HuH-7.5 (cell line): ENCODE data around the gene SPIRE1.
"Not testable (repeated sequence)": the region's sequence is repeated elsewhere in the genome, so short reads cannot be mapped to it uniquely, and the experiment has no call there.

Source experiments
- DNase-seq: peaks from one replicate; pipeline ENCODE4 v3.0.0; 2011; ENCODE audit warnings: low spot score

Gene SPIRE1

DNA sequence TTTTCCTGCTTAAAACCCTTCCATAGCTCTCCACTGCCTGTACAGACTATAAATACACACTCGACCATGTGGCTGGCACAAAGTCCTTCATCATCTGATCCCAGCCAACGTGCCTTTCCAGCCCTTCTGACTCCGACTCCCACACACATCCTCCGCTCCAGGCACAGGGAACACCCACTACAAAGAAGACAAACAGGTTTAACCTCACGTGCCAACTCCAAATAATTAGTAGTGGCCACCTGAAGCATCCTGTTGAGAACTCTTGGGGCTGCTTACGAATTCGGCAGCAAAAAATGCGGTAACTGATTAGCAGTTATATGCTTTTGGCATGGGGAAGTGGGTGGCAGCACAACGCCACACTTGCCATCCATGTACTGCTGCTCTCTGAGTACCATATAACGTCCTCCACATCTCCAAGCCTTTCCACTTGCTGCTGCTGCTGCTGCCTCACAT is 12.1 kb downstream of the SPIRE1 start:
- no peak for DNase-seq

DNA sequence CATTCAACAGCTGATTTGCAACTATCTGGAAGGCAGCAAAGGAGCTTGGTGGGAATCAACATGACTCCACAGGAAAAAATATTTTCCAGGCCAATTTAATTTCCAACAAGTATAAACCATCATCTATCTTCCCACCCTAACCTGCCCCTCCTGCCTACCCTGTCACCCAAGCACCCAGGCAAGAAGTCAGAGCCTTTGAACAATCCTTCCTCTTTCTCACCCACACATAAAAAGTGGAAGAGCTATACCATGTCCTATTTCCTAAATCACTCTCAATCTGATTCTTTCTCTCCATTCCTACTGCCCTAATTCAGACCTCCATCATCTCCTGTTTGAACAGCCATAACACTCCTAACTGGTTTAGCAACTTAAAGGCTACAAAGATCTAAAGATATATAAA is 12.7 kb downstream of the SPIRE1 start:
- DNase-seq, result no peak

DNA sequence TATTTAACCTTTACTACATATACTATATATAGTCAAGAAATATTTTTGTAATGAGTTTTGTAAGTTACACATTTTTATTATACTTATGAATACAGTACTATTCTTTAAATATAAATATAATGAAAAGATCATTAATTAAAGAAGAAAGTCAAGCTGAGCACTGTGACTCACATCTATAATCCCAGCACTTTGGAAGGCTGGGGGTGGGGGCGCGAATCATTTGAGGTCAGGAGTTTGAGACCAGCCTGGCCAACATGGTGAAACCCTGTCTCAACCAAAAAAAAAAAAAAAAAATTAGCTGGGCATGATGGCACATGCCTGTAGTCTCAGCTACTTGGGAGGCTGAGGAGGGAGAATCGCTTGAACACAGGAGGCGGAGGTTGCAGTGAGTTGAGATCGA is 14.2 kb downstream of the SPIRE1 start:
- not testable (repeated sequence) for DNase-seq

DNA sequence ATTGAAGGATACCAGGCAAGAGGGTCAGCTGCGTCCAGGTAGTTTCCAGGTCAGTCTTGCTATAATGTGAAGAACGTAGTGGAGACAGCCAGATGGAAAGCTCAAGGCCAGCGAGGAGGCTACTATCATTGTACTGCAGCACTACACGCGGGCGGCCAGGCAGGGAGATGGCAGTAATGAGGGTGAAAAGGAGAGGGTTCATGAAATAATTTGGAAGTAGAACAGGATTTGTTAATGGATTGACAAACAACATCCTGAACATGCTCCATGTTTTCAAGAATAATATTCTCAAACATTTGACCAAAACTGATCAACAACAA is 17.1 kb downstream of the SPIRE1 start:
- no peak for DNase-seq

DNA sequence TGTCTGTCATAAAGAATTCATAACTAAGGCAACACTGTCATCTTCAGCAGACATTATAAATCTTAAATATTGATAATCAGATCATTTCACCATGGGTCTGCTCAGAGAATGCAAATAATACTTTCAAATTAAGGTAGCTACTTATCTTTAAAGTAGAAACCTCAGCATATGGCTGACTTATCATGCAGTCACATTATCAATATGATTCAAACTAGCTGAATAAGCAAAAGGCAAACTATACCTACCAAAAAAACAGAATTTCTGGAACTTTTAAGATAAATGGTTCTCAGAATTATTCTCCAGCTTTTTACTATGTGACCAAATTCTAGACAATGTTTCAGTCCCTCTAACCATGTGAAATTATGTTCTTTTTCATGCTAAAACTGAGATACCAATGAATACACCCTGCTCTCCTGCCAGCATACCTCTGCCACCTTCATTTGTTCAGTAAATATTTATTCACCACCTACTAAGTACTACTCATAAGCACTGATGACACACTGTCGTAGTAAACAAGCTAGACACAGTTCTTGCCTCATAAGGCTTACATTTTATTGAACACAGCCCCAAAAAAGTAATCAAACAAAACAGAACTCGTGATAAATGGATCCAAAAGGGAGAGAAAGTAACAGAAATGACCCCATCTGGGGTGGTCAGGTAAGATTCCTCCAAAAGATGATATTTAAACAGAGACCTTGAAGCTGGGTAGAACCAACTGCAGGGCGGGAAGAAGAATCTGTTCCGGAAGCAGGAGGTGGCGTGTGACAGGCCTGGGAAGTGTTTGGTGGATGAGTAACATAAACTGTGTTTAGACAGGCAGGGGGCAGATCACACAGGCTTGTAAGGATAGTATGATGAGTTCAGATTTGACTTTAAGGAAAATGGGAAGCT is 17.7 kb downstream of the SPIRE1 start:
- peak; percentile 46 for DNase-seq

DNA sequence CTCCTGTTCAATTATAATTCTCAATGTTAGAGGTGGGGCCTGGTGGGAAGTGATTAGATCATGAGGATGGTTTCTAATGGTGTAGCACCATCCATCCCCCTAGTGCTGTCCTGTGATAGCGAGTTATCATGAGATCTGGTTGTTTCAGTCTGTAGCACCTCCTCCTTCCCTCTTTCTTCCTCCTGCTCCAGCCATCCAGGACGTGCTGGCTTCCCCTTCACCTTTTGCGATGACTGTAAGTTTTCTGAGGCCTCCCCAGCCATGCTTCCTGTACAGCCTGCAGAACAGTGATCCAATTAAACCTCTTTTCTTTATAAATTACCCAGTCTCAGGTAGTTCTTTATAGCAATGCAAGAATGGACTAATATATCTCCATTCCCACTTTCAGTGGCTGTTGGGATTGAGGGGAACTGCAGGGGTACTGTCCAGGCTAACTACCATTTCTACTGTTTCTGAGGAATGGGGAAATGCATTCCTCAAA is 19.2 kb downstream of the SPIRE1 start:
- DNase-seq, result no peak

DNA sequence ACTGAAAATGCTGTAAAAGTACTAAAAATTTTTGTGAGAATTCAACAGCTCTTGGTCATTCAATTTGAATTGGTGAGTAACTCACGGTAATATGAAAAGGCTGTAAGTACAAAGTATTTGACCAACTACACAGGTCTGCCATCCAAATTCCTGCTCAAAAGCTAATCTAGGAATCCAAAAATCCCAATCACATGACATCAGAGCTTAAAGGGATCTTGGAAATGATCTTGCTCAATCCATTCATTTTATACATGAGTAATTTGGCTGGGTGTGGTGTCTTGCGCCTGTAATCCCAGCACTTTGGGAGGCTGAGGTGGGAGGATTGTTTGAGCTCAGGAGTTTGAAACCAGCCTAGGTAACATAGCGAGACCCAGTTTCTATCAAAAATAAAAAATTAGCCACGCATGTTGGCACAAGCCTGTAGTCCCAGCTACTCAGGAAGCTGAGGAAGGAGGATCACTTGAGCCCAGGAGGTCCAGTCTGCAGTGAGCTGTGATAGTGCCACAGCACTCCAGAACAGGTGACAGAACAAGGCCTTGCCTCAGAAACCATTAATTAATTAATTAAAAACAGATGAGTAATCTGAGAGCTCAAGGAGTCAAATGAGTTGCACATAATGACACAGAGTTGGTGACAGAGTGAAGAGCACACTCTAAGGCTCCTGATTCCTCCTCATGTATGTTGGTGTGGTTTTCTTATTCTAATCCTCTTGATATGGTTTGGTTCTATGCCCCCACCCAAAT is 19.8 kb downstream of the SPIRE1 start:
- DNase-seq, result no peak

DNA sequence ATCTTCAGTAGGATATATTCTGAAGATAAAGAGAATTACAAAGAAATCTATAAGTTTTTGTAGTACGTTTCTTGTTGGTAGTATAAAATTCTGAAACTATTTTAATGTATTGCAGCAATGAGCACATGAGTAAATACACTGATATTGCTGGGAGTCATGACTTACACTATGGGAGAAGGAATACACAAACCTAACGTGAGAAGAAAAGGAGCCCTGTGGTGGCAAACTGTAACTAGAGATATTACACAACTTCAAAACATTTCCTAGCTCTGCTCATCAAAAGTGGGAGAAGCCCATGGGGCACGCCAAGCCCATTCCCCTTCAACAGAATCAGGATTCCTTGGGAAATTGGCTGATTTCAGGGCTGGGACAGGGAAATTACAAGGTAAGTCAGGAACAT is 20.5 kb downstream of the SPIRE1 start:
- no peak for DNase-seq

DNA sequence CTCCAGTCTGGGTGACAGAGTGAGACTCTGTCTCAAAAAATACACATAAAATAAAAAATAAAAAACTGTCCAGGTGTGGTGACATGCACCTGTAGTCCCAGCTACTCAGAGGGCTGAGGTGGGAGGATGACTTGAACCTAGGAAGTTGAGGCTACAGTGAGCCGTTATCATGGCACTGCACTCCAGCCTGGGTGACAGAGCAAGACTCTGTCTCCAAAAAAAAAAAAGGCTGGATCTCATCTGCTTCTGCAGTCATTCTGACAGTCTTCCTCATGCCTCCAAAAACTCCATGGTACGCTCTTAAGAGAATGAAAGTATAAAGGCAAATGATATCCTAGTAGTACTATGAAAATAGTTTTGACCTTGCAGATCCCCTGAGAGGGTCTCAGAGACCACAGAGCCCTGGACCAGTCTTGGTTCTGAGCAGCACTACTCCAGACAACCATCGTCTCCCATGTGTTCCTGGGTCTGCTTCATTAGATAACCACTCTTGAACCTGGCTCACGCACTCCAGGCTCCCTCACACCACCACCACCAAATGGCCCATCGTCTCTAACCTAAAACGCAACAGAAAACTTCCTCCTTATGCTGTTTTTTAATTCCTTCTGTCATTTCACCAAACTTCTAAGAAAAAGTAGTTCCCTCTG is 26.0 kb downstream of the SPIRE1 start:
- DNase-seq, result no peak

DNA sequence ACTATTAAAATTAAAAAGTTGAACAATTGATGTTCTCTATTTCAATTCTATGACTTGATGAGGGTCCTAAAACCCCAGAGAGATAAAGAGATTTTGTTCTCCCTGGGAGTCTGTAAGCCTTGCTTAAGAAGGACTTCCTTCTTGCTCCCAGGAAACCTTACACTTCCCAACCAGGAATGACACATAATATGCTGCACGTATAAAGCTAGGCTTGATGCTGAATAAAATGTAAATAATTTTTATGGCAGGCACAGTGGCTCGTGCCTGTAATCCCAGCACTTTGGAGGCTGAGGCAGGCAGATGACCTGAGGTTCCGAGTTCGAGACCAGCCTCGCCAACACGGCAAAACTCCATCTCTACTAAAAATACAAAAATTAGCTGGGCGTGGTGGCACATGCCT is 27.8 kb downstream of the SPIRE1 start:
- DNase-seq, result no peak

DNA sequence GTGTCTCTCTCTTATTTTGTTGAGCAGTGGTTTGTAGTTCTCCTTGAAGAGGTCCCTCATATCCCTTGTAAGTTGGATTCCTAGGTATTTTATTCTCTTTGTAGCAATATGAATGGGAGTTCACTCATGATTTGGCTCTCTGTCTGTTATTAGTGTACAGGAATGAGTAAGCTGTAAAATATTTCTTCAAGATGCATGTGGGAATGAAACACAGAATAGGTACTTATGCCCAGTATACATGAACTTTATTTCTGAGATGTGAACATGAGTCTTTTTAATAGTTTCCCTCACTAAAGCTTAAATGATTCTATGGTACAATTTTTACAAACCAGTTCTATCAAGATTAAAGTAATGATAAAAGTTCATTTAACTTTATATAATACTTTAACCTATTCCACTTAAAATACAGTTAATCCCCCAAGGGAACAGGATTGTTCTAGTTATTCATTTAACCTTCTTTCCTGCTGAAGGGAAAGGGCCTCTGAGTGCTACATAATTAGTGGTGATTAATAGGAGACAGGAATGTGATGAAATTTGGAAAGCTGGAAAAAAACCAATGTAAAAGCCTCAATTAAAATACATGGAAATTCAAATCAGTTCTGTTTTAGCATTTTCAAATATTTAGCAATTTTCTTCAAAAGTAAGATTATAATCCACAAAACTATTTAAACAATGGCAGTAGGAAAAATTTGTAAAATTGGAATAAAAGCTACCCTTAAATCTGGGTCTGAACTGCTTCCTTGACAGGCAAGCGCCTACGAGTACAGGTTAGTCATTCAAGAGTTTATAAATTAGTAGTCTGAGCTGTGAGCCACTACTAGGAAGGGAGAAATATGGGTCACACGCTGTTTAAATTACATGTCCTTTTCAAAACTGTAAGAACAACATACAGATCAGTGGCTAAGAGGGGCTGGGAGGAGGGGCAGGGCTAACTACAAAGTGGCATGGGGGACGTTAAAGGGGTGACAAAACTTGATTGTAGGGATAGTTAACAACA is 28.9 kb downstream of the SPIRE1 start:
- DNase-seq, result no peak

DNA sequence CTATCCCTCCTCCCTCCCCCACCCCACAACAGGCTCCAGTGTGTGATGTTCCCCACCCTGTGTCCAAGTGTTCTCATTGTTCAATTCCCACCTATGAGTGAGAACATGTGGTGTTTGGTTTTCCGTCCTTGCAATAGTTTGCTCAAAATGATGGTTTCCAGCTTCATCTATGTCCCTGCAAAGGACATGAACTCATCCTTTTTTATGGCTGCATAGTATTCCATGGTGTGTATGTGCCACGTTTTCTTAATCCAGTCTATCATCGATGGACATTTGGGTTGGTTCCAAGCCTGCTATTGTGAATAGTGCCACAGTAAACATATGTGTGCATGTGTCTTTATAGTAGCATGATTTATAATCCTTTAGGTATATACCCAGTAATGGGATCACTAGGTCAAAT is 30.7 kb downstream of the SPIRE1 start:
- DNase-seq, result not testable (repeated sequence)

DNA sequence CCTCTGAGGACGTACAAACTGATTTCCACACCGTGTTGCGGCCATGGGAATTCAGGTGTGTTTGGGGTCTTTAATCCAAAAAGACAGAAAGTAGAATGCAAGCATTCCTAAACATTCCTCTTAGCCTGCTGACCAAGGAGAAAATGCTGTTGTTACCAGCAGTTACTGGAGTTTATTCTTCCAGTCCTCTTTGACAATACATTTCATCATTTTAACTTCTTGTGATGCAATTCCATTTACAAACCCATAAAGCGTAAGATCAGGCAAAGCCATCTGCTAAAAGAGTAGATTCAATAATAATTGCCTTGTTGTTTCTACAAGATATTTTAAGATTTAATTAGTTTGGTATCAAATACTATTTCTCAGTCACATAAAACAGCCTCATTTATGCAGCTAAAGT is 32.7 kb downstream of the SPIRE1 start:
- no peak for DNase-seq

DNA sequence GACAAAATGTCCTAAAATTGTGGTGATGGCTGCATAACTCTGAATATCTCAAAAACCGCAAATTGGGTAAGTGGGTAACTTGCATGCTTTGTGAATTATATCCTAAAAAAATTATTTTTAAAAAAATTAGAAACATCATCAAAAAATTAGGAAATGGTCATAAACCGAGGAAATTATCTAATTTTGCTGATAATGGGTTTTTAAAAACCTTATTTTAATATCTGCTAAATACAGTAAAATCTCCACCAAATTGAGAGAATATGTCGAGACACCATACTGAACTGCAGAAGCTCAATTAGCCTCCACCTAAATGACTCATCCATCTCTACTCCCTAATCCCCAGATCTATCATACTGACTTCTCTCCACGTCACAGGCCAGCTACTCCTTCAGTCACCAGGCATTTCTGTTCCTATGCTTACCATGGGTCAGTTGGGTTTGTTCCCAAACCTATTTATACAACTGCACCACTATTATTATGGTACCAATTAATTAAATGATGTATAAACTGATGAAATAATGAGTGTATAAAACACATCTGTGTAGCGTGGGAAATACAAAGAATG is 36.1 kb downstream of the SPIRE1 start:
- DNase-seq, result no peak

DNA sequence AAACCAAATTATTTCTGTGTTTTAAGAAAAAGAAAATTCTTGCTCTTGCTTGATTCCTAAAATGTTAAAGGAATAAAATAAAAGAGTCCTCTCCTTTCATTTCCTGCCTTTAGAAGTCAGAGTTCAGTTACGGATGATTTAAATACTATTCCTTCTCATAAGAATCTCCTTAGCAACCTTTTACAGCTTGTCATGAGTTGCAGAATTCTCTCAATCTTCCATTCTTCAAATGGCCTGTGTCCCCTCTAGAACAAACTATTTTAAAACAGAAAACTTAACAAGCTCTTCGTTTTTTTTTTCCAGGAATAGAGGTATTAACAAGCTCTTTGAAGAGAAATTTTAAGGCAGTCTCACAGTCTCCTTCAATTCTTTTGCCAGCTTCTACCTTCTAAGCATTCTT is 42.2 kb downstream of the SPIRE1 start:
- DNase-seq, result no peak

DNA sequence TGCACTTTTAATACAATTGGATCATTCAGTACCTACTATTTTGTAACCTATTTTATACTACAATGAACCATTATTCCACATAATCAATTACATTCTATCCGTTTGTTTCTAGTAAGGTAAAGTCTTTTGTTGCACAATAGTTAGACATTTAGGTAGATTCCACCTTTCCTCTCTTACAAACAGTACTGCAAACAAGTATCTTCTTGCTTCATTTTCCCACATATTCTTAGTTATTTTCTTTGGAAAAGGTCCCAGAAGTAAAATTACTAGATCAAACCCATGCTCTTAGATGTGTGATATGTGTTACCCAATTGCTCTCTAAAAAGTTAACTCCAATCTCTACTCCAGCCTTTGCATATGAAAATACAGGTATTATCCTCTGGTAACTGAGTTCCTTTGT is 49.6 kb downstream of the SPIRE1 start:
- DNase-seq, result no peak

DNA sequence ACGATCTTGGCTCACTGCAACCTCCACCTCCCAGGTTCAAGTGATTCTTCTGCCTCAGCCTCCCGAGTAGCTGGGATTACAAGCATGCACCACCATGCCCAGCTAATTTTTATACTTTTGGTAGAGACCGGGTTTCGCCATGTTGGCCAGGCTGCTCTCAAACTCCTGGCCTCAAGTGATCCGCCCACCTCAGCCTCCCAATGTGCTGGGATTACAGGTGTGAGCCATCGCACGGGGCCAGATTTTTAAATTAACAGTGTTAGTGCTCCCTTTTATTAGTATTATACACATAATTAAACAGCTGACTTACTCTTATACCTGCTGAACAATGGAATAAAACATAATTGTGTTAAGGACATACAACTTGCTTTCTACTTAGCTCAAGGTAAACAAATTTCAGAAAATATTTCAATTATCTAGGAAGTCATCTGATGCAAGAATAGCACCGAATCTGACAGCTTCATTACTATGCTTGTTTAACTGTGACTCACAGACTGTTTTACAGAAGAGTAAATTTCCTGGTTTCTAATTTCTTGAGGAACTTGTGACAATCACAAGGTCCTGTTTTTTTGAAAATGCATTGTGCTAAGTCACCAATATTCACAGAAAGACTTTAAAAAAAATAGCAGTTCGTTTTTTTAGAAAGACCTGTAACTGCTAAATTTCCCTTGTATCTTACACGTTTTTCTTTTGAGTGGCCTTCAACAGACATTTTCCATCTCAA is 51.2 kb downstream of the SPIRE1 start:
- DNase-seq, result no peak

DNA sequence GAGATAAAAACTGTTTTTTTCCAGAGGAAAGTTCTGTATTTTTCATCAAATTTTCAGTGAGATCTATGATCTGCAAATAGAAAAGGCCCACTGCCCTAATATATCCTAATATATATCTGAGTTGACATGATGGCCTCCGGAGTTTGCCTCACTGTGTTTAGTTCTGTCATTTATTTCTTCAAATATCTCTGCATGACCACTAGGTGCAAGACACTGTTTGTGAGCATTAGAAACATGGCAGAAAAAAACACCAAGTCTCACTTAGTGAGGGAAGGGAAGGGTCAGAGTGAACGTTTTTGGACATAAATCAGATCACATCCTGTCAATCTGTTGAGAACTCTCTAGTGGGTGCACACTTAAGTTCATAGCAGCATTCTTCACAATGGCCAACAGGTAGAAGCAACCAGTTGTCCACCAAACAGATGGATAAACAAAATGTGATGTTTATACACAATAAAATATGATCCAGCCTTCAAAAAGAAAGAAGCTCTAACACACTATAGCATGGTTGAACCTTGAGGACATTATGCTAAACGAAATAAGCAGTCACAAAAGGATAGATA is 53.4 kb downstream of the SPIRE1 start:
- DNase-seq, result no peak

DNA sequence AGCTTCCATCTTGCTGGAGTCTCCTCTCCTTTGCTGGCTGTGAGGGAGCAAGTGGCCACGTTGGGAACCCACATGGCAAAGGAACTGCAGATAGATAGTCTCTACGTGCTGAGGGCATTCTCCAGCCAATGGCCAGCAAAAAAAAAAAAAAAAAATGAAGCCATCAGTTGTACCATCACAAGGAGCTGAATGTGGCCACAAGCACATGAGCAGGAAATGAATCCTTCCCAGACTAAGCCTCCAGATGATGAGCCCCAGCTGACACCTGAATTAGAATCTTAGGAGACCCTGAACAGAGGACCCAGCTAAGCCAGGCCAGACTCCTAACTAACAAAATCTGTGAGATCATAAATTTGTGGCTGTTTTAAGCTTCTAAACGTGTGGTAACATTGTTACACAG is 57.9 kb downstream of the SPIRE1 start:
- no peak for DNase-seq

DNA sequence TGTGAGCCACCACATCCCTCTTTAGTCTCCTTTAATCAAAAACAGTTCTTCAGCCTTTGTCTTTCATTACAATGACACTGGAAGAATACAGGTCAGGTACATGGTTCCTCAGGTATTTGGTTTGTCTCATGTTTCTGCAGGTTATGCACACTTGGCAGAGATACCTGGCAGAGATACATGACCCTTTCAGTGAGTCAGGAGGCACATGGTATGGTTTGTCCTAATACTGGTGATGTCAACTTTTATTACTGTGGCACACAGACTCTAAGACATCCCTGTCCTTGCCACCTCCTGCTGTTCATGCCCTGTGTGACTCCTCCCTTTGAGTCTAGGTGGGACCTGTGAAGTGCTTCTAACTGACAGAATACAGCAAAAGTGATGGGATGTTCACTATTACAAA is 58.4 kb downstream of the SPIRE1 start:
- no peak for DNase-seq
